Endothelial cell of umbilical vein (primary cell): ENCODE measurements around the gene VIT.

Experiments
- CTCF ChIP-seq, 2 donors: IDR thresholded peaks; 1 replicate in 1 of 2; 2 replicates in 1 of 2; pipeline ENCODE4 v1.5.1; 2011; ENCODE audit warnings: low read length in 2 of 2, mild to moderate bottlenecking in 2 of 2, moderate library complexity in 2 of 2, control low read depth in 1 of 2, inconsistent platforms in 1 of 2, low read depth in 1 of 2; ENCODE audit not compliant: insufficient read depth in 1 of 2; ENCODE audit errors: extremely low read depth in 1 of 2
- EZH2 ChIP-seq: IDR thresholded peaks from 2 replicates; pipeline ENCODE4 v1.6.1; 2012; ENCODE audit warnings: borderline replicate concordance, low read depth, mild to moderate bottlenecking, moderate library complexity, low read length, inconsistent platforms; ENCODE audit not compliant: severe bottlenecking
- FOS ChIP-seq: IDR thresholded peaks from 2 replicates; pipeline ENCODE4 v1.6.1; 2011; ENCODE audit warnings: mild to moderate bottlenecking, low read length, moderate library complexity, borderline replicate concordance; ENCODE audit not compliant: insufficient read depth
- GATA2 ChIP-seq: IDR thresholded peaks from 2 replicates; pipeline ENCODE4 v1.7.0; 2011; ENCODE audit warnings: low read depth, mild to moderate bottlenecking, moderate library complexity, mixed read lengths, low read length; ENCODE audit not compliant: insufficient read length, insufficient read depth
- JUN ChIP-seq: IDR thresholded peaks from 2 replicates; pipeline ENCODE4 v1.6.1; 2011; ENCODE audit warnings: borderline replicate concordance, low read depth; ENCODE audit not compliant: insufficient read length, insufficient read depth
- MAX ChIP-seq: IDR thresholded peaks from 2 replicates; pipeline ENCODE4 v1.6.1; 2011; ENCODE audit not compliant: insufficient read depth, insufficient read length
- MYC ChIP-seq: IDR thresholded peaks from one replicate; pipeline ENCODE4 v1.6.1; 2011; ENCODE audit warnings: mild to moderate bottlenecking, low read depth, low read length
- POLR2A ChIP-seq: IDR thresholded peaks from 2 replicates; pipeline ENCODE4 v1.6.1; 2012; ENCODE audit warnings: low read depth, mild to moderate bottlenecking, control low read depth, low read length
- POLR2AphosphoS5 ChIP-seq: IDR thresholded peaks from 2 replicates; pipeline ENCODE4 v1.6.1; 2012; ENCODE audit warnings: low read depth, mild to moderate bottlenecking, control low read depth, low read length, moderate library complexity; ENCODE audit not compliant: insufficient read depth

GRCh38 chr2:36753706-36754221, 57.3 kb downstream of the VIT start:
- TF ChIP-seq POLR2AphosphoS5 (no peak), POLR2A (no peak), CTCF (IDR thresholded peaks at IDR 0.05; ENCODE audit: extremely low read depth in 1 of 2, insufficient read depth in 1 of 2, low read depth in 1 of 2, low read length in 2 of 2) (no peak), EZH2 (no peak), GATA2 (no peak), FOS (peak; percentile 40), MAX (no peak), MYC (no peak), JUN (no peak)
